Astrocyte of the spinal cord (primary cell): ENCODE results near the gene PLA2G4F.

Experiments used
- DNase-seq: peaks from one replicate; pipeline ENCODE4 v3.0.0; 2011; ENCODE audit warnings: low read depth, low spot score
- H3K4me3 ChIP-seq: 2 replicates; pipeline ENCODE4 v1.5.1; 2011; ENCODE audit warnings: low read depth, mild to moderate bottlenecking, low read length, moderate library complexity
- in situ Hi-C: cut with HindIII; loops from 2 replicates; pipeline ENCODE4 v1.10.0; 2017; ENCODE audit warnings: low sequenced_read_pairs
- TF ChIP-seq, protein P1 (sequence below): IDR thresholded peaks from 2 replicates; pipeline ENCODE4 v1.5.1; 2012; ENCODE audit warnings: low read depth, mild to moderate bottlenecking, low read length, inconsistent platforms

Gene PLA2G4F

DNA sequence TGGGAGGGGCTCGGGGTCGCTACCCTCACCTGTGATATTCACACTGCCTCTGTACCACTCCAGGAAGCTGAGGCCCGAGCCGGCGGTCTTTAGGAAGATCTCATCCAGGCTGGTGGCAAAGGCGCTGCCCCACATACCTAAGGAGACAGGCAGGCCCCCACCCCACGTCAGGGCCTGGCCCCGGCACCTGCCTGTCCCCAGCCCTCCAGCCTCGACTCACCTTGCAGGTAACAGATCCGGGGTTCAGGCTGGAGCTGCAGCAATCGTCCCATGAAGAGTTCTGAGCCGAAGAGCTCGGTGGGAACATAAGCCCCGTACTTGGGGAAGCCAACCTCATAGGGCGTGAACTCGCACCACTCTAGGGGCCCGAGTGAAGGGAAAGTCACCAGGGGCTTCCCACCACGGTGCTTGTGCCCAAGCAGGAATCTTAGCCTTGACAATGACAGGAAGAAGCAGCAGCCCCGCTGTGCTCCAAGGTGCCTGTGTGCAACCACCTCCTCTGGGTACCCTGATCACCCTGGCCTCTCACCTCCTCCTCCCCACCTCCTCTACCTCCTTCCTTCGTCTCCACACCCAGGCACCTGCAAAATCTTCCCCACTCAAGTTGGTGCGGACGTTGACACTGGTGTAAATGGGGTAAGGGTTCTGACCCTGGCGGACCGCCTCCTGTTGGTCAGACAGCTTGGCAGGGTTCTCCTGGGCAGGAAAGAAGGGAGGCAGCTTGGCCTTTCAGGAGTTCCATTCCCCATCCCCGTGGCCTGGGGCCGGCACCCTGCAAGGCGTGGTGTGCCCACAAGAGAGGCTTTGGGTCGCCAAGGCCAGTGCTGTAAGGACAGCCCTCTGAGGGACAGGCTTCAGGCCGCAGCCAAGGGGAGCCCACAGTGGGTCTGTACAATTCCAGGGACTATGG lies 10.6 kb downstream of the PLA2G4F start:
- no peak overlapping the region for H3K4me3 ChIP-seq
- in situ Hi-C loops = no loop called here
- no peak for DNase-seq
- TF ChIP-seq, protein P1, sequence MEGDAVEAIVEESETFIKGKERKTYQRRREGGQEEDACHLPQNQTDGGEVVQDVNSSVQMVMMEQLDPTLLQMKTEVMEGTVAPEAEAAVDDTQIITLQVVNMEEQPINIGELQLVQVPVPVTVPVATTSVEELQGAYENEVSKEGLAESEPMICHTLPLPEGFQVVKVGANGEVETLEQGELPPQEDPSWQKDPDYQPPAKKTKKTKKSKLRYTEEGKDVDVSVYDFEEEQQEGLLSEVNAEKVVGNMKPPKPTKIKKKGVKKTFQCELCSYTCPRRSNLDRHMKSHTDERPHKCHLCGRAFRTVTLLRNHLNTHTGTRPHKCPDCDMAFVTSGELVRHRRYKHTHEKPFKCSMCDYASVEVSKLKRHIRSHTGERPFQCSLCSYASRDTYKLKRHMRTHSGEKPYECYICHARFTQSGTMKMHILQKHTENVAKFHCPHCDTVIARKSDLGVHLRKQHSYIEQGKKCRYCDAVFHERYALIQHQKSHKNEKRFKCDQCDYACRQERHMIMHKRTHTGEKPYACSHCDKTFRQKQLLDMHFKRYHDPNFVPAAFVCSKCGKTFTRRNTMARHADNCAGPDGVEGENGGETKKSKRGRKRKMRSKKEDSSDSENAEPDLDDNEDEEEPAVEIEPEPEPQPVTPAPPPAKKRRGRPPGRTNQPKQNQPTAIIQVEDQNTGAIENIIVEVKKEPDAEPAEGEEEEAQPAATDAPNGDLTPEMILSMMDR = no peak

DNA sequence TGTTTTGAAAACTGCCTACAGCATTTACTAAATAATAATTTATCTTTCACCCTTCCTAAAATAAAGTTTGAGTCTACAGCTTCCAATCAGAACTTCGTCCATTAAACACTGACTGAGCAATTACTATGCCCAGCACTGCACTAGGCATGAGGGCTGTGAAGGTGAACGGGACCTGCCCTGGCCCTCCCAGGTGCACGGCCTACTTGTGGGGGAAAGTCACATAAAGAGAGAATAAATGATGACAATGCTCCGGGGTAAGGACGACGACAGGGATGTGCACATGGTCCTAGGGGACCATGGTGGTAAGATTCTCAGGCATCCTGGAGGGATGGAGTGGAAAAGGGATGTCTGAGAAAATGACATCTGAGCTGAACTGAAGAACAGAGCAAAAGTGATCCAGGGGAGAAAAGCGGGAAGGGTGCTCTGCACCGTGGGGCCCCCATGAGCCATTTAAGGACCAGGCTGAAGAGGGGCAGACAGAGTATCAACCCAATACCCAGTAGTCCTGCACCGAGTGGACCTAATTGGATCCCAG lies 11.5 kb downstream of the PLA2G4F start:
- TF ChIP-seq, protein P1 = no peak
- DNase-seq = no peak
- in situ Hi-C loops = no loop called here
- H3K4me3 ChIP-seq = no peak overlapping the region

DNA sequence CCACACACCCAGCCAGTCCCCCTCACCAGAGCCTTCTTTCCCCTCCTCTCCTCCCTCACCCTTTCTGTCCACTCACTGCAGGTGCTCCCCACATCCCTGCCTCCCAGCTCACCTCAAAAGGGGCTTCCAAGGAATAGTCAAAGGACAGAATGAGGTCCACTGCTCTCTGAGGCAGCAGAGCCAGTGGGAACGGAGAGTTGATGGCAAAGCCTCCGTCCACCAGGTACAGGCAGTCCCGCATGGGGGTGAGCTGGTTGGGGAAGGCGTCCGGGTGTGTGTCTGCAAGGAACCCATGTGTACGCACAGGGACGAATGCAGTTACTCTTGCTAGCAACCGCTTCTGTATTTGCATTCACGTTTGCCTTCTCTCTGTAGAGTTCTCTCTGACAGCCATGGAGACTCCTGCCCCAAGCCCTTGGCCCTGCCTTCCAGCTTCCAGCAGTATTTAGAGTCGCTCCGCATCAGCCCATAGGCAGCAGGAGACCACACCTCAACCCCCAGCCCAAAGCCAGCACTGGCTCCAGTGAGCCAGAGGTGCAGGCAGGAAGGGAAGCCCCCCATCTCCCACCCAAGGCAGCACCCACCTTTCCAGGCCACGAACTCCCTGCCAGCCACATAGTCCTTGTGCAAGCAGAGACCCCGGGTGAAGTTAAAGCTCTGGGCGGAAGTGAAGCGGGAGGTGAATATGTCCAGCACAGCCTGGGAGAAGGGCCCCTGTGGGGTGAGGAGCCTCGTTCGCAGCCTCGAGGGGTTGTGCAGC lies 12.4 kb downstream of the PLA2G4F start:
- H3K4me3 ChIP-seq = no peak overlapping the region
- in situ Hi-C loops = no loop called here
- no peak for DNase-seq
- TF ChIP-seq, protein P1 = no peak

DNA sequence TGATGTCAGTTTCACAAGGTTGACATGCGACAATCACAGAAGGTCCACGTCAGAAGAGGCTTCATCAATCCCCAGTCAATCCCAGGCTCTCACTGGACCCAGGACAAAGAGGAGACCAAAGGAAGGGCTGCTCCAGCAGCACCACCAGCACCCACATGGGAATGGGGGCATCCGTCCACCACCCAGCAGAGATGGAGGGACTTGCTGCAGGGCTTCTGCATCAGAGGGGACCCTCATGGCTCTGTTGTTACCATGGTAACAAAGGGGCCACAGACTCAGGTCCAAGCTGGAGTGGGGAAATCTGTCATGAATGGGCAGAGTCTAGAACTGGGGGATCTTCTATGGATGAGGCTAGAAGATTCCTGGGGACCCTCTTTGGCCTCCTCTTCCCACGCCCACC lies 13.1 kb downstream of the PLA2G4F start:
- in situ Hi-C loops = no loop called here
- no peak for DNase-seq
- TF ChIP-seq, protein P1 = no peak
- H3K4me3 ChIP-seq = no peak overlapping the region

DNA sequence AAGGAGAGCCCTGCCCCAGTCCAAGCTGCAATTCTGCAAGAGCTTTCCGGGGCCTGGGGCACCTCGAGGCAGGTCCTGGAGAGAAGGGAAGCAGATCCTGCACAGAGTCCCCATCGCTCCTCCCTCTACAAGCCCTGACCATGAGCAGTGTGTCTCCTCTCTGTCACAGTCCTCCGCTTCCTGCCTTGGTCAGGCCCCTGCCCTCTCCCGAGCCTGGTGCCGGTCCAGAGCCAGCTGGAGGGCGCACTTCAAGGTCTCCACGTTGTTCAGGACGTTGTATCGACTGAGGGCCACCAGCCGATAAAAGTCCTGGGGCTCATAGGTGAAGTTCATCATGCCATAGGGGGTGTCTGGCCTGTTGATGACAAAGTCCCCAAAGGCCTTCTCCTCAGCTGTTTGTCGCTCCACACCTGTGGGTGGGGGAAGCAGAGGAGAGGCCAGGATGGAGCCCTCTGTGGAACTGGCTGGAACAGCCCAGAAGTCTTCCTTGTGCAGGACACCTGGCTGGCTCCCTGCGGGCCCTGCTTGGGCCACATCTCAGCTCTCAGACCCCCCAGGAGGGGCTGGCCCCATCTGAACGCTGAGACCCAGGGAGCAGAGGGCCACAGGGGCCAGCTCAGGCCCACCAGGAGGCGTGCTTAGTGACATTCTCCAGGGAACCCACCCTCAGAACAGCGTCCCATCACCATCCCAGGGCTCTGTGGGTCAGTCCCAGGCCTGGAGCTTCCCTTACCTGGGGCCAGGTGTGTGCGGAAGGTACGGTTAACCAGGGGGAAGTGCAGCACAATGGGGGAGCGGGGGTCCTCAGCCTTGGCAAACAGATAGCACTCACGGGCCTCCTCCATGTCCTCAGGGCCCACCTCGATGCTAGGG lies 14.4 kb downstream of the PLA2G4F start:
- TF ChIP-seq, protein P1 = no peak
- DNase-seq = no peak
- in situ Hi-C loops = no loop called here
- no peak overlapping the region for H3K4me3 ChIP-seq

DNA sequence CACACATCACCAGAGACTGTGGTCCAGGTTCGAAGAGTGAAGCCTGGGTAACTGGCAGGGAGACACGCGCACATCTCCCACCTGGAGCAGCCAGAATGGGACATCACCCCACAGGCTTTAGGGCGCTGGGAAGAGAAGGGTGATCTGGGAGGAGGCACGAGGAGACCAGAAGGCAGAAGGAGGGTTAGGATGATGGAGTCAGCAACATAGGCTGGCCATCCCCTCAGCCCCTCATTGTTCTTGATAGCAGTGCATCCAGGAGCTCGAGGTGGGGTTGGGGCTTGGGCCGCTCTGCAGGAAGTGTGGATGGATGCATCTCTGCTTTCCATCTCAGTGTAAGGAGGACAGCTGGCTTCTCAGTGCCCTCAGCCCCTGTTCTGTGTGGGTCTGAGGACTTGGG lies 15.2 kb downstream of the PLA2G4F start:
- DNase-seq = no peak
- TF ChIP-seq, protein P1 = no peak
- in situ Hi-C loops = no loop called here
- no peak overlapping the region for H3K4me3 ChIP-seq
